SK-N-MC (cell line): ENCODE measurements around the gene IL1RAPL1.

Experiments
- EZH2 ChIP-seq: fragments of 200-600 bp; sonication (generic); IDR thresholded peaks from one replicate; pipeline ENCODE4 v1.6.1; 2017; ENCODE audit warnings: antibody characterized with exemption
- POLR2AphosphoS5 ChIP-seq: IDR thresholded peaks from 2 replicates; pipeline ENCODE4 v1.6.1; 2012; ENCODE audit warnings: mild to moderate bottlenecking, low read depth, low read length, borderline replicate concordance

GRCh38 chrX:29641461-29641860 is 1054.2 kb downstream of the IL1RAPL1 start:
- TF ChIP-seq POLR2AphosphoS5 = no peak
- TF ChIP-seq EZH2 = no peak
